Occipital lobe (tissue), 2 donors: ENCODE data around the gene SLC6A6. TPM values are rescaled to one million over a fixed set of nuclear protein-coding genes. Genes with fewer than 3 reads are reported as not detected.
A peak's percentile ranks its signal among the peaks of the same experiment; 100 is the strongest.

Experiments
- DNase-seq: peaks from one replicate; lab custom pipeline; 2025; lab: John Stamatoyannopoulos, UW
- total RNA-seq: library from RNA; depleted of rRNA; stranded (reverse); fragments of >200 nt; gene quantifications from one replicate; pipeline ENCODE4 v1.2.3, GENCODE V29; 2014

Gene SLC6A6
- total RNA-seq, 1 donor from 2014 or later = 24.8 TPM

DNA sequence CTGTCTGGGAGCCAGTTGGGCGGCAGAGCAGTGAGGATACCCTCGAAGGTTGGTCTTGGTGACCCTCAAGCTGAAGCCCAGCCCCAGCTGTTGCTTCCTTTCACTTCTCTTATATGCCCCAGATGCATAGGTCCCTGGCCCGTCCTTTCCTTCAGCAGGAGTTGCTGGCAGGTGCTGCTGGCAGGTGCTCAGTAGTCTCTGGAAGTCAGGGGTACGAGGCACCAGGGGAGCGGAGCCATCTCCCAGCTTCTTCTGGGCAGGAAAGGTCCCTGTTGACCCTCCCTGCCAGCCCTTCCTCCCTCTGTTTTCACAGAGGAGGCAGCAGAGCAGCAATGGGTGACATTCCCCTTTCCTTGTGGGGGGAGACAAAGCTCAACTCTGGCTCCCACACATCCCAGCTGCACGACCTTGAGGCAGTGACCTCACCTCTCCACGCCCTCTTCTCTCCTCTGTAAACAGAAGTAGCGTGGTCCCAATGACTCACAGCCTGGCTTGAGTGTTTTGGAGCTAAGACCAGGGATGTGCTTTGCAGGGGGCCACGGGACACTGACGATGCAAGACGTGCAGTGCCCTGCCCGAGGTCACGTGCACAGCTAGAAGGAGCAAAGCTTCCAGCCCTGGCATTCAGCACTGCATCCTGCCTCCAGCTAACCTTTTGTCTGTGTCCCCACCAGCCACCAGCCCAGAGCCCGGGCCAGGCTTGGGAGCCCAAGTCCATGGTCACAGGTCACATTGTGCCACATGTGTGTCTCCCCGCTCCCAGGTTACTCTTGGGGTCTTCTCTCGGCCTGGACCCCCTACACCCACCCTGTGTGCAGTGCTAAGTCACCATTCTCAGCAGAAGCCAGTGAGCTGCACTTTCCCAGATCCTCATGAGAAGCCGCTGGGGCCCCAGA, 49.7 kb downstream of the SLC6A6 start:
- DNase-seq = no peak

GRCh38 chr3:14452740-14453710, 50.6 kb downstream of the SLC6A6 start:
- peak; percentile 76 for DNase-seq

- DNase-seq = no peak
These were observed 51.7 kb downstream of the SLC6A6 start for GRCh38 chr3:14453876-14454638.

DNA sequence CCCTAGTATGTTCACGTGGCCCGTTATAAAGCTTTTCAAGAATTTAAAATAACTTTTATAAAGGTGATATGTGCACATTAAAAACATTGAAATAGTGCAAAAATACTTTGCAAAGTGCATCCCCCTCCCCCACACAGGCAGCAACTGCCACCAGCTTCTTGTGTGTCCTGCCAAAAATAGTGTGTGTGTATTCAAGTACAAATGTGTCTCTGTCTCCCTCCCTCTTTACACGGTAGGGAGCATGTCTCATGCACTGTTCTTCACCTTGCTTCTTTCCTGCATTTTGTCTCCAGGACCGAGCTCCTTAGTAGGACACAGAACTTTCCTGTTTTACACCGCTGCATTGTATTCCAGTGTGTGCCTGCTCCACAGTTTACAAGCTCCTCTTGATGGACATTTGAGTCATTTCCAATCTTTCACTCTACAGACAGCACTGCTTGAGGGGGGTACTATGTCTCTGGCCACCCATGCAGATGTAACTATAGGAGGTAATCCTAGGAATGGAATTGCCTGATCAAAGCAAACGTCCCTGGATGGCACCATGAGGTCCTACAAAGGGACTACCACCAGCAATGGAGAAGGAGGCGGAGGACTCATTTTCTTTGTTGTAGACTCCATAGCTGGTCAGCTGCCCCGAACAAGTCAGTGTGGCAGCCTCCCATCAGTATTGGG, 52.4 kb downstream of the SLC6A6 start:
- no peak for DNase-seq

- DNase-seq = no peak
These were observed 53.3 kb downstream of the SLC6A6 start for GRCh38 chr3:14455571-14456317.

DNA sequence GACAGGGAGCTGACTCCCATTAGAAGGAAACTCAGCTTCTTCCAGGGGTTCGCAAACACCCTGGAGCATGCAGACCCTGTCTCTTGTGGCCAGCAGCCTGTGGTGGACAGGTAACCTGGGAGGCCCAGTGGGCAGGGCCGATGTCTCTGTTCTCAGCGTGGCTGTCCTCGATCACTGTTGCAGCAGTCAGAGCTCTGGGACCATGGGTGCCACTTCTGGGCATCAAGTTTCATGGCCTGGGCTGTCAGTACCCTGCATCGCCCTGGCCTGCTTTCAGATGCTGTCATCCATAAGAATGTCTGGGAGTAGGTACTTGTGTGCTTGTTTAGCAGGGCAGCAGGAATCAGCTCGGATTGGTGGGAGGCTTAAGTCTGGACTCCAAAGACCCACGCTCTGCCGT, 54.4 kb downstream of the SLC6A6 start:
- DNase-seq = no peak

DNA sequence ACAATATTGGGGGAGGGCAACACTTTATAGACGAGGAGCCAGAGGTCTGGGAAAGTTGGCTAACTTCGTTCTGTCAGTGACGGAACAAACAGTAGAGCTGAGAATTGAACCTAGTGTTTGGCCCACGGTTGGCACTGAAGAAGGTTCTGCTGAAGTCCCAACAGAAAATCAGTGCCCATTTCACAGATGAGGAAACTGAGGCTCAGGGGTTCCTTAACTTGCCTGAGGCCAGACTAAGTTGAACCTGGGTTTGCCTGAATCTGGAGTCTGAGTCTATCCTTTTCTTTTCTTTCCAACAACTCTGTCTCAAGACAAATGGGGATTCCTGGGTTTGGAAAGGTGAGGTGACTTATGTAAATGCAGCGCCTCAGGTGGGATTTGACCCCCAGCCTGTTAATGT, 55.1 kb downstream of the SLC6A6 start:
- DNase-seq = no peak

DNA sequence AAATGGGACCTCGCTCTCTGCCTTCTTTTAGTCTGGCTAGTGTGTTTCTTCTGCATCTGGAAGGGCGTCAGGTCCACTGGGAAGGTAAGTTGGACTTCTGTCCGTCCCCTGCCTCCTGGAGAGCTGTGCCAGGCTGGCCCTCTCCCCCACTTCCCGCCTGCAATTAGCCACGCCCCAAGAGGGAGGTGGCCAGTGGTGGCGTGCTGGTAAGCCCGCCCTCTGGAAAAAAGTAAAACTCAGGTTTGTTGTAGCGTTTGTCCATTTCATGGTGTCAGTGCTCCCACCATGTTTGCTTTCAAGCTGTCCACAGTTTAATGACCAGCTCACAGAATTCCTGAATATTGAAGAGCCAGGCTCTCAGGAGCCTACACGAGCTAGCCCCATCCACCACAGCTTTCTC, 55.6 kb downstream of the SLC6A6 start:
- no peak for DNase-seq

DNA sequence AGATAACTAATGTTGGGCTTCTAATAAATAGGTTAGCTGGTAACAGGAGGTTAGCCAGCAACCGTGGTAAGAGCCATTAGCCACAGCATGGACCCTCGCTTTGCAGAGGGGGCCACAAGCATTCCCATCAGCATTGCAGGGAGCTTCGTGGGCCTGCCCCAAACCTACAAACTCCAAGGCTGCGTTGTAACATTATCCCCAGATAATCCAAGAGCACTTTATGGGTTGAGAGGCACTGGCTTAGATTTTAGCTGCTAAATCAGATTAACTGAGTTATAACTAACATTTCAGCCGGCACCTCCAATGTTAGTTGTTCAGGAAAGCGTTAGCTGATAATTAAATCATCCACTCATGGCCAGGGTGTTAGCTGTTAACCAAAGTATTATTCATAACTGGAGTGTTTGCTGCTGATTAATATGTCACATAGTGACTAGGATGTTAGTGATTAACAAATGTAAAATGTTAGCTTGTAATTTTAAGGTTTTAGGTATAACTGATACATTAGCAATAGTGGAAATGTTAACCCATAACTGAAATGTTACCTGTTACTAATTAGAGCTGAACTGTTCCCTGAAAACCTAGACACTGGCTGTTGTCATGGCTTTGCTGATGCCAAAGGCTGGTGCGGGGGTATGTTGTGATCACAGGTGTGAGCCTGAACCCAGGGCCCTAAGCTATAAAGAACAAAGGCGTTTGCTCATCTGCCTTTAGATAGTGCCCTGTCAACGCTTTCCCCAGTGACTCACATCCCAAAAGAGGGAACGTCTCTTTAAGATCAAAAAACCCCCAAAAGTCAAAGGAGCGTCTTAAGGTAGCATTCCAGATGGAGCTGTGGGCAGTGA, 56.2 kb downstream of the SLC6A6 start:
- DNase-seq = no peak

GRCh38 chr3:14459384-14459783, 57.0 kb downstream of the SLC6A6 start:
- no peak for DNase-seq

GRCh38 chr3:14459787-14460186, 57.4 kb downstream of the SLC6A6 start:
- no peak for DNase-seq

GRCh38 chr3:14460342-14461005, 58.1 kb downstream of the SLC6A6 start:
- peak; percentile 51 for DNase-seq

- DNase-seq = no peak
These were observed 58.8 kb downstream of the SLC6A6 start for GRCh38 chr3:14461006-14461747.

DNA sequence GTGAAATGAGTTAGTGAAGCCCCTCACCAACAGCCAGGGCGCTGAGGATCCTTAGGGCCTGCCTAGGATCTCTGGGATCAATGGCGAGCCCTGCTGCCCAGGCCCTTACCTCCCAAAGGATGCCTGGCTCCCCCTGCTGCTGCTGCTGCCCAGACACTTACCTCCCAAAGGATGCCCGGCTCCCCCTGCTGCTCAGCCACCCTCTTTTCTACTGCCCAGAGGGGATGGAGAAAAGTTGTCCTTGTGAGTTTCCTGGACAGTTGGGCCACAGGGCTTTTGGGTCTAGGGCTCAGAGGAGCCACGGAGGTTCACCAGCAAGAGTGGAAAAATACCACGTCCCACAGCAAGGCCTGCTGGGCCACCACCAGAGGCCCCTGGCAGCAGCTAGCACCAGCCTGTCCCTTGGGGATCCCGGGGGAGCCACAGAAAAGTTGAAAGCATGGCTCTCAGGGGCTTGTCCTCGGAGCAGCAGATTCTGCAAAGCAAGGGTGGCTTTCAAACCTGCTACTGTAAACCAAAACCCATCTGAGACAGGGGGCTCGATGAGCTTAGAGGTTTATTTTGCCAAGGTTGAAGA, 59.4 kb downstream of the SLC6A6 start:
- peak; percentile 12 for DNase-seq

DNA sequence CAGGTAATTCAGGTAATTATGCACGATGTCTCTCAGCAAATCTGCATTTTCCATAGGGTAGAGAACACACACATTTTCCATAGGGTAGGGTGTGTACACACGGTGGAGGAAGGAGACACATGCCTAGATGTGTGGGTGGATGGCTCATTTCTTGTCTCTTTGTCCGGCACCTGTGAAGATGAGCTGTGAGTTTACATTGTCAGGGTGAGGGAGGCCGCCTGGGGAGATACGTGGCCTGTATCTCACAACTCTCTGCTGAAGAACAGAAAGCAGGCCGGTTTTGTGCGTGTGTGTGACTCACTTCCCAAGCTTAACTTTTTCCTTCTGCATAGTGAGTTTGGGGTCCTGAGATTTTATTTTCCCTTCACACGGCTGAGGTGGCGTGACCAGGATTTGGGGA, 60.3 kb downstream of the SLC6A6 start:
- DNase-seq = no peak

DNA sequence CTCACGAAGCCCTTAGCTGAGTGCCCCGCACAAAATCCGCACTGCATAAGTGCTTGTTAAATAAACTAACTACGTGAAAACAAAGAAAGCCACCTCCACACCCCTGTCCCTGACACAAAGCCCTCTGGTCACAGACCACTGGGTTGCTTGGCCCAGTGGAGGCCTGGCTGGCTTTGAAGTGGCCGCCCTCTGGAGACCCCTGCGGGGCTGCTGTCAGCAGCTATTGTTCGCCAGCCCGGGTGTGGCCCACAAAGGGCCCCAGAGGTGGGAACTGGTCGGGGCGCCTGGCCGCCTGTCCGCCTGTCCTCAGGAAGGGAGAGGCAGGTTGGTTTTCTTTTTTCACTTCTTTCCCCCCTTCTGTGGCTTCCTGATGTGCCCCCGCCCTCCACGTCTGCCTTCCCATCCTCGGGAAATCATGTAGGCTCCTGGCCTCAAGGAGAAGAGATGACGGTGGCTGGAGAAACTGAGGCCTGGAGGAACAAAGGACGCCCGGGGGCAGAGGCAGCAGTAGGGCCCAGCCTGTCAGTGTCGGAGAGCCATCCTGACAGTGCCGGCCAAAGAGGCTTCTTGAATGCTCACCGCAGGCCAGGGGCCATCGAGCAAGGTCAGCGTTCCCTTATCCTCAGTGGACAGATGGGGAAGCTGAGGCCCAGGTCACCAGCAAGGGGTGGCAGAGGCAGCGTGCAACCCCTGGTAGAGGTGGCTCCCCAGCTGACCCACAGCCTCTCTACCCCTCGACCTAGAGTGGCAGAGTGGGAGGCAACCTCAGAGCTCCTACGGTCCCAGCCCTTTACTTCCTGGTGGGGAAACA, 61.1 kb downstream of the SLC6A6 start:
- no peak for DNase-seq

GRCh38 chr3:14464141-14464465, 61.7 kb downstream of the SLC6A6 start:
- DNase-seq = no peak
